ENCODE measurements around the gene TEX29.

Gene TEX29

GRCh38 chr13:111372651-111373425 lies 52.4 kb downstream of the TEX29 start:
- no peak for DNase-seq

DNA sequence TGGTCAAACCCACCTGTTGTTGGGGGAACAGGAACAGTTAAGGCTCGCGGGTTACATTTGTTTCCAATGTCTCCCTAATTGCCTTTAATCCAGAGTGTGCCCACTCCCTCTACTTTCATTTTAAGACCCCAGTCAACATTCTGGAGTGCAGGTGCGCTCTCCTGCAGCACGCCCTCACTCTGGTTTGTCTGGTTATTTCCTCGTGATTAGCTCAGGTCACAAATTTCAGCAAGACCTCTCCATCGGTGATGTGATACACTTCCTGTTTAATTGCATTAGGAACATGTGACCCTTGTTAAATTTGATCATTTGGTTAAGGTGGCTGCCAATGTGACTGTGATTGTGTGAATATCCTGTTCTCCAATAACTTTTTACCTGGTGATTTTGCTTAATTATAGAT lies 53.0 kb downstream of the TEX29 start:
- no peak for DNase-seq

DNA sequence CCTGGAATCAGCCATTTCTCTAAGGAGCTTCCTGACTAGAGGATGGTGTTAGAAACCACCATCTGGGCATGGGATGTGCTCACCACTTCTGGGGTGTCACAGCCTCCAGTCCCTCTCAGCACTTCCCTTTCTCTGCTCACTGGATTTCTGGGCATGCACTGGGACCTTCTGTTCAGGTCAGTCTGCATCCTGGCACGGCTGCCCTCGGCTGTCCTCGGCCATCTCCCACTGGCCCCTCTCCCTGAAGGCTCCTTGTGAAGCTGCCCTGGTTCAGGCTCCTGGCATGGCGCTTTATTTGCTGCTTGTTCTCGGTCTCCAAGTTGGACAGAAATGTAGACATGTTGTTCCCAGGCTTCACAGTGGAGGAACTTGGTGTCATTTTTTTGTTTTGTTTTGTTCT lies 60.0 kb downstream of the TEX29 start:
- DNase-seq: no peak

DNA sequence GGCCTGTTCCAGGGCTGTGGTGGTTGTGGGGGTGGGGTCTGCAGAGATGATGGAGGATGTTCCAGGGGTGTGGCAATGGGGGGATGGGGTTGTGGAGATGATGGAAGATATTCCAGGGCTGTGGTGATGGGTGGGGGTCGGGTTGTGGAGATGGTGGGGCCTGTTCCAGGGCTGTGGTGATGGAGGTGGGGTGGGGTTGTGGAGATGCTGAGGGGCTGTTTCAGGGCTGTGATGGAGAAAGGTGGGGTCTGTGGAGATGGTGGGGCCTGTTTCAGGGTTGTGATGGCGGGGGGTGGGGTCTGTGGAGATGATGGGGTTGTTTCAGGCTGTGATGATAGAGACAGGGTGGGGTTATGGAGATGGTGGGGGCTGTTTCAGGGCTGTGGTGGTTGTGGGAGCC lies 62.0 kb downstream of the TEX29 start:
- DNase-seq: no peak

- no peak for DNase-seq
These were observed 62.4 kb downstream of the TEX29 start for GRCh38 chr13:111382877-111383276.

DNA sequence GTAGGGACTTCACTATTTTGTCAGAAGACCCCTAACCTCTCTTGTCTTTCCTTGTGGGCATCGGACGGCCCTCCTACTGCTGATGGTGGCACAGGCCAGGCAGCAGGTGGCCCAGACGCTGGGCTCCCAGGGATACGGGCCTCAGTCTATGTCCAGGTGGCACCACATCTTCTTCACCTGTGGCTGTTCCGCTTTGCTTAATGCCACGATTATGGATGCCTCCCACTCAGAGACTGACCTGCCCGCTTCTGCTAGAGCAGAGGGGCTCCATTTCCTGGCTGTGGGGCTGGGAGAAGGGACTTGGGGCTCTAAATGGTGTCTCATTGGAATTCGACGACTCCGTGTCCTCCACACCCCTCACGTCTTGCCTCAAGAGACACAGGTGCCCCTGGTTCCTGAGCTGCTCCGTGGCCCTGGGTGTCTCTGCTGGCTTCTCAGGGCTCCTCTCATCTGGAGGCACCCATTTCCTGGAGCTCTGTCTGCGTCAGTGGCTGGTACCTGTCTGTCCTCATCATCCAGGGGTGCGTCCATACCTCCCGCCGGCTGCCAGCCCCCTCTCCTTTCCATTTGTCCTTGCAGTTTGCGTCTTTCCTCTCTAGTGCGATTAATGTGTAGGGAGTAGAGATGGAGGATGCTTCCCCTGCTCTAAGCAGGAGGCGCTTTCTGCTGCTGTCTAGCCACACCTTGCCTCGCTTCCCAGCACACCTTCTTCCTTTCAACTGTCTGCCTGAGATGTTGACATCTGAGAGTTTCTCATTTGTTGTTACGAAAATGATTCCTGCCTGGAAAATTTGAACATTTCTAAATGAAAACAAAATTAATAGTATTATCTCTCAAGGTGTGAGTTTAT lies 63.4 kb downstream of the TEX29 start:
- DNase-seq: no peak

GRCh38 chr13:111384441-111385182 lies 64.2 kb downstream of the TEX29 start:
- DNase-seq: no peak

DNA sequence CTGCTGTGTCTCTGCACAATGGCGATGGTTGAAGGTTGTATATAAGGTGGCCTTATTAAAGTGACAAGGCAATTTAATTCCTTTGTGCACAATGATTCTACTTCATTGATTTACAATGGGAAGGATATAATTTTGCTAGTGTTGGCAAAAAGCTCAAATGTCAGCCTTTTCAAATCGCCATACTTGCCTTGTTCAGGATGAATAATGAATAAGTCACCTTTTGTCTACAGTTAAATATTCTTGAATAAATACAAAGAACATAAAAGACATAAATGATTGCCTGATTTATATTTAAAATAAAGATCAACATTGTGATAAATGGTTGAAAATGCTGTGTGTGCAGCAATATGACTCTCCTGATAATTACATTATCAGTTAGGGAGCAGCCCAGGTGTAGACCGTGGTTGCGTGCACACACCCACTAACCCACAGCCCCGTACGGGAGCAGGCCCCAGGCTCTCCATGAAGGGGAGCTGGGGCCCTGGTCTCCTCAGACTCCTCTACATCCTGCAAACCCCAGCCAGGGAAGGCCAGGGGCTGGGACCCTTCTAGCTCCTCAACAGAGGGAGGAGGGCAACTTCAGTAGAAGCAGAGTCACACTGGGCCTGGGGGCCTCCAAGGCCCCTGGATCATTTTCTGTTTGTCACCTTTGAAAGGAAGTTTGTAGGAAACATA lies 64.9 kb downstream of the TEX29 start:
- no peak for DNase-seq

DNA sequence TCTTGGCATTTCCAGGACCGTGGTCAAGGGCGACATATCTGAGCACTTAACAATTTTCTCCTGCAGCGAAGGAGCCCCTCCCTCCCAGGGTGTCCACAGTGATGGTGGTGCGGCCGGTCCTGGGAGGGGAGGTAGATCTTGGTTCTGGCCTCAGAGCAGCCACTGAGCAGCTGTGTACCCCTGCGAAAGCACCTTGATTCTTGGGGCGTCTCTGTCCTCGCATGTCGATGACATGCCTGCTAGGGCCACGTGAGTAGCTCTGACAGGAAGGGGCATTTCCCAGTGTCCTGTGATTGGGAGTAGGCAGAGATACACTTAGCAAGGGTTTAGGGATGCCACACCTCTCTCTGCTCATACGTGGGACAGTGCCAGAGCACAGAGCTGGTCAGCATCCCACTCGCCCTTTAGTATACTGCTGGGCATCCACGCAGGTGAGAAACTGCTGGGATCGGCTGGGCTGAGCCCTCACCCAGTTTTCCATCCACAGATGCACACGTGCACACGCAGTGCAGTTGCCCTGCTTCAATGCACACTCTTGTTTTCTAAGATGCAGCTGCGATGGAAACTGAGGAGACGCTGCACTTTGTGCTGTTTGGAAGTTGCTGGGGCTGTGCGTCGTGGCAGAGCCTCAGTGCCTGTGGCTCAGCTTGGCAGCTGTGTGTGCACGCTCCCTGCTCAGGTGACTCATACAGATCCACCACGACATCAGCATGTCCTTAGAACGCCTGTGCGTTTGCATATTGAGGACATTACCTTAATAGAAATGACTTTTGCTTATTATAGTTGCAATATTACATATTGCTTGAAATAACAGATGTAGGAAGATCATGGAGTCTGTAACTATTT lies 66.8 kb downstream of the TEX29 start:
- no peak for DNase-seq

DNA sequence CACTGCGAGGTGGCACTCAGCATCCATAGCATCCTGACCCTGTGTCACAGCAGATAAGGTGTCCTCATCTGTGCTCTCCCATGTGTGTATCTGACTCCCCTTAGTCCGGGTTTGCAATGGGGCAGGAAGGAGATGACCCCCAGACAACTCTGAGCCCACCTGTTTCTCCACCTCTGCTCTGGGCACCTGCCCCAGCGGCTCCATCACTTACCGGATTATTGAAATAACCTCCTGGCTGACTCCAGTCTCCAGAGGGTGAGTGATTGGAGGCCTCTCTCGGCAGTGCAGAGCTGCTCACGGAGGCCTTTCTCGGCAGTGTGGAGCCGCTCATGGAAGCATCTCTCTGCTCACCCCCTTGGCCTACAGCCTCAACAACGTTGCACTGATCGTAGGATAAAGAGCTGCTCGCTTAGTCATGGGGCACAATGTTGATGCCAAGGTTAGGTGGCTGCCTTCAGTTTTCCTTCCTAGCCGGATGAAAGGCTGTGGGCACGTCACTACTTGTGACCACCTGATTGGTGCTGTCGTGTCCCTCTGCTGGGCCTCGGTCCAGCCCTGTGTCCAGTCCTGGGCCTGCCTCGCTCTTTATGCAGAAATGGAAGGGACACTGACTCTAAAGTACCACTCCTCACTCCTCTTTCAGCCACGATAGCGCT lies 67.6 kb downstream of the TEX29 start:
- no peak for DNase-seq

GRCh38 chr13:111388851-111389500 lies 68.5 kb downstream of the TEX29 start:
- DNase-seq: no peak

DNA sequence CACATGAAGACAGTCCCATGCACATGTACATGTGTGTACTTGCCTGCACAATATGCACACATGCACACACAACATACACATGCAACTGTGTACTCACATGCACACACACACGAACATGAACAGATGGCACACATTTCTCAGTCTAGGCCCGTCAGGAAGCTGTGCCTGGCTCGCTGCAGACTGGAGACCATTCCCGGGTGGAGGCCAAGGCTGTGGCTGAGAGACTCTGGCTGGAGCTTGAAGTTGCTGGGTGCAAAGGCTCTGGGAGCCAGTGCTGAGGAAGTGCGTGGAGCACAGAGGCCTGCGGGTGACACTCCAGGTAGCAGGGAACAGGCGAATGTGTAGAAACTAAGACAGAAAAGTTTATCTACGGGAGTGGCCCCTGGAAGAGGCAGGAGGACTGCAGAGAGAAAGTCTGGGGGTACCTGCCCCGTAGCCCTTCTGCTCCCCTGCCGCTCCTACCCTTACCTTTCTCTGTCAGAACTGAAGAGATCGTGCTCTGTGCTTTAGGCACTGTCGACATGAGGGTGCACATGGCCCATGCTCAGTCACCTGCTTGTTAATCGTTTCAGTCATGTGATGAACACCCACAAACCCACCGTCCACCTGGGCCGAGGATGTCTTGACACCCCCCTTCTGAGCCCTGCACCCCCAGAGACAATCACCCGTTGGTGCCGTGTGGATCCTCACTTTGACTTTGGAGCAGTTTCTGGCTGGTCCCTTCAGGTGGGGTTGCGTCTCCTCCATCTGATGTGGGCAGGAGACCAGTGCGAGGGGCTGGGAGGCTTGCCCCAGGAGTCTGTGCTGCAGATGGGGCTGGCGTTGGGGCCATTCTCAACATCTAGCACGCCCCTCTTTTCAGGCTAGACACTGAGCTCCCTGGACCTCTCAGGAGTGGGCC lies 69.4 kb downstream of the TEX29 start:
- DNase-seq: no peak

- DNase-seq: no peak
These were observed 70.3 kb downstream of the TEX29 start for GRCh38 chr13:111390522-111391270.

GRCh38 chr13:111392486-111392885 lies 72.0 kb downstream of the TEX29 start:
- no peak for DNase-seq

- no peak for DNase-seq
These were observed 72.9 kb downstream of the TEX29 start for GRCh38 chr13:111393221-111393790.

Measured in bone marrow (tissue), 2 donors.